Stomach (tissue), 4 donors: ENCODE measurements around the gene BDH1.

ENCODE experiments used
- EP300 ChIP-seq: sonication (generic); formaldehyde crosslinking; IDR thresholded peaks from one replicate; pipeline ENCODE4 v1.6.1; 2017; ENCODE audit warnings: antibody characterized with exemption
- POLR2A ChIP-seq, 4 donors: fragments of 450-650 bp; IDR thresholded peaks; one replicate each; pipeline ENCODE4 v1.6.1; 2016; ENCODE audit warnings: antibody characterized with exemption in 4 of 4, control low read depth in 2 of 4, mild to moderate bottlenecking in 1 of 4, moderate library complexity in 1 of 4
- POLR2AphosphoS5 ChIP-seq, 3 donors: sonication (generic); formaldehyde crosslinking; IDR thresholded peaks; one replicate each; pipeline ENCODE4 v1.6.1; 2016; ENCODE audit warnings: antibody characterized with exemption in 3 of 3
- TF ChIP-seq, protein P1 (sequence below), 7 experiments: fragments of 450-650 bp in 4 of 7; fragments of 200-600 bp in 3 of 7; sonication (generic) in 3 of 7; IDR thresholded peaks; one replicate each; pipeline ENCODE4 v1.5.1; 2016 to 2019; ENCODE audit warnings: antibody characterized with exemption in 7 of 7, control low read depth in 2 of 7, mild to moderate bottlenecking in 1 of 7

DNA sequence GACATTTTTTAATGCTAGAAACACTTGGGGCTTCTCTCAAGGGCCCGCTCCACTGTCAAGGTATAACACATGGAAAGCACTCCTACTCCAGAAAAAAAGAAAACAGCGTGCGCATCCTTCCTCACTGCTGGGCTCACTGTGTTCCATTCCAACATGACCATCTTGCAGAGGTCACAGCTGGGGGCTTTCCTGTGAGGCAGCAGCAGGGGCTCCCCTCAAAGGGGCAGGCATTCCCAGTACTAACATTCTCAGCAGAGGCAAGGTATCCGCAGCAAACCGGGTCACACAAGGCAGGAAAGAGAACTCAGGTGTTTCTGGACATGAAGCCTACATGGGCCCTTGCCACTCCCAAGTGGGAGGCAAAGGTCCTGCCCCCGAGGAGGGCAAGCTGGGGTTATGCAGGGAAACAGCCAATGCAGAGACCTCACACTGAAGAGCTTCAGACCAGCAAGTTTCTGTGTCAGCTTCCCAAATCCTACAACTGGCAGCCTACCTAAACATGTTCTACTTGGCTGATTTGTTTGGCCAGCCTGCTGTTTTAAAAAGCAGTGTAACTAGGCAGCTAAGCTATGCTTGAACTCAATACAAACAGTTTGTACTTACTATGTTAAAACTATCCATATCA, 6.4 kb downstream of the BDH1 start:
- TF ChIP-seq, protein P1, sequence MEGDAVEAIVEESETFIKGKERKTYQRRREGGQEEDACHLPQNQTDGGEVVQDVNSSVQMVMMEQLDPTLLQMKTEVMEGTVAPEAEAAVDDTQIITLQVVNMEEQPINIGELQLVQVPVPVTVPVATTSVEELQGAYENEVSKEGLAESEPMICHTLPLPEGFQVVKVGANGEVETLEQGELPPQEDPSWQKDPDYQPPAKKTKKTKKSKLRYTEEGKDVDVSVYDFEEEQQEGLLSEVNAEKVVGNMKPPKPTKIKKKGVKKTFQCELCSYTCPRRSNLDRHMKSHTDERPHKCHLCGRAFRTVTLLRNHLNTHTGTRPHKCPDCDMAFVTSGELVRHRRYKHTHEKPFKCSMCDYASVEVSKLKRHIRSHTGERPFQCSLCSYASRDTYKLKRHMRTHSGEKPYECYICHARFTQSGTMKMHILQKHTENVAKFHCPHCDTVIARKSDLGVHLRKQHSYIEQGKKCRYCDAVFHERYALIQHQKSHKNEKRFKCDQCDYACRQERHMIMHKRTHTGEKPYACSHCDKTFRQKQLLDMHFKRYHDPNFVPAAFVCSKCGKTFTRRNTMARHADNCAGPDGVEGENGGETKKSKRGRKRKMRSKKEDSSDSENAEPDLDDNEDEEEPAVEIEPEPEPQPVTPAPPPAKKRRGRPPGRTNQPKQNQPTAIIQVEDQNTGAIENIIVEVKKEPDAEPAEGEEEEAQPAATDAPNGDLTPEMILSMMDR (IDR thresholded peaks at IDR 0.05) = no peak
- TF ChIP-seq POLR2A (IDR thresholded peaks at IDR 0.05) = no peak
- no peak for TF ChIP-seq POLR2AphosphoS5 (IDR thresholded peaks at IDR 0.05)
- no peak for TF ChIP-seq EP300
